ENCODE data around the gene TIE1. TPM values are rescaled to one million over a fixed set of nuclear protein-coding genes. Genes with fewer than 3 reads are reported as not detected.

The TIE1 gene
- total and polyA plus RNA-seq, 2 of the 13 experiments (the other 11 are each of a cell fraction or from before 2014, with no cell fraction given) = 0.58 to 0.84 TPM

GRCh38 chr1:43282220-43283195, 18.3 kb upstream of the TIE1 start (continued):
- TF ChIP-seq KIAA2018 (CRISPR knock-in tag; IDR thresholded peaks at IDR 0.05; ENCODE audit: borderline replicate concordance) (no peak), ZNF609 (CRISPR knock-in tag; IDR thresholded peaks at IDR 0.05; ENCODE audit: borderline replicate concordance) (no peak), ZNF720 (CRISPR knock-in tag; IDR thresholded peaks at IDR 0.05) (no peak), JUN (CRISPR knock-in tag; IDR thresholded peaks at IDR 0.05) (no peak), AGO2 (optimal IDR thresholded peaks at IDR 0.05; ENCODE audit: low read depth, low read length) (no peak), ADNP (CRISPR knock-in tag; IDR thresholded peaks at IDR 0.05) (no peak), RXRB (CRISPR knock-in tag; IDR thresholded peaks at IDR 0.05; ENCODE audit: borderline replicate concordance) (peak; percentile 85), TBX2 (CRISPR knock-in tag; IDR thresholded peaks at IDR 0.05; ENCODE audit: borderline replicate concordance) (peak; percentile 72; the same call in 1 of the 2 replicates), ZBTB8A (CRISPR knock-in tag; IDR thresholded peaks at IDR 0.05; ENCODE audit: borderline replicate concordance, low read depth) (no peak), ZBTB10 (CRISPR knock-in tag; IDR thresholded peaks at IDR 0.05; ENCODE audit: borderline replicate concordance) (no peak), POLR2A (IDR thresholded peaks at IDR 0.05; ENCODE audit: insufficient read depth in 1 of 2, low read depth in 2 of 2, low read length in 2 of 2) (no peak), ZNF253 (CRISPR knock-in tag; IDR thresholded peaks at IDR 0.05; ENCODE audit: borderline replicate concordance) (no peak)

Measured in HepG2 (cell line).